ENCODE data around the gene HCRTR1. TPM values are rescaled to one million over a fixed set of nuclear protein-coding genes. Genes with fewer than 3 reads are reported as not detected.

Gene HCRTR1
- not detected for total RNA-seq
- polyA plus RNA-seq (ENCODE audit: insufficient read length in 6 of 6), result under 1 TPM in 4 of 6 donors, not detected in 2; 0.14 to 0.24 (median 0.17) TPM
- long read RNA-seq, donor 1, result 0 reads
- long read RNA-seq, donor 2, partial matches to known transcripts, result 87 of 87 reads
- long read RNA-seq, donor 2, other reads (novel, unspliced or antisense), result 0 of 87 reads
- long read RNA-seq, donor 3, result 0 reads
- long read RNA-seq, donor 4, partial matches to known transcripts, result 0 of 1 reads
- long read RNA-seq, donor 4, other reads (novel, unspliced or antisense), result 1 of 1 reads
- long read RNA-seq, donor 5, result 0 reads
- long read RNA-seq, donor 6, partial matches to known transcripts, result 14 of 43 reads
- long read RNA-seq, donor 6, other reads (novel, unspliced or antisense), result 29 of 43 reads
- long read RNA-seq, donor 7, partial matches to known transcripts, result 29 of 35 reads
- long read RNA-seq, donor 7, other reads (novel, unspliced or antisense), result 6 of 35 reads
- long read RNA-seq, donor 8, result 0 reads
- long read RNA-seq, donor 9, result 0 reads
- long read RNA-seq, donor 10, result 0 reads
- long read RNA-seq, donor 11, result 0 reads
- long read RNA-seq, donor 12, result 0 reads

- no peak within 1 kb of the TSS for H3K27ac ChIP-seq
- no peak for TF ChIP-seq CTCF (IDR thresholded peaks at IDR 0.05)
- peak within 1 kb of the TSS; percentile 30 to 31 for H3K4me3 ChIP-seq
- peaks cover 0 to 8% of the 10 kb centered on the region in 2 donors for H3K4me1 ChIP-seq
- ATAC-seq, result peak; percentile 56
- intact Hi-C loops (cut with DNase I), result no loop called here
- H3K27me3 ChIP-seq, result peaks cover 7 to 35% of the 10 kb centered on the region in 2 donors
- H3K9me3 ChIP-seq, result no peaks in the 10 kb centered on the region
- no peaks in the 10 kb centered on the region for H3K36me3 ChIP-seq
- peak in 1 of 4 donors; percentile 58 for DNase-seq
Observed at GRCh38 chr1:31617218-31617915, at the start of gene HCRTR1. HCRTR1 (plus strand) TSS chr1:31617689; CDS start chr1:31619193, 1,504 bp downstream.

- H3K9me3 ChIP-seq, result no peaks in the 10 kb centered on the region
- intact Hi-C loops (cut with DNase I), result no loop called here
- no peak overlapping the region for H3K4me3 ChIP-seq
- DNase-seq, result peak in 1 of 4 donors; percentile 40
- no peak overlapping the region for H3K27ac ChIP-seq
- no peaks in the 10 kb centered on the region for H3K27me3 ChIP-seq
- no peak for ATAC-seq
- TF ChIP-seq CTCF (IDR thresholded peaks at IDR 0.05), result no peak
- H3K4me1 ChIP-seq, result peaks cover 3 to 5% of the 10 kb centered on the region in 2 donors
- no peaks in the 10 kb centered on the region for H3K36me3 ChIP-seq
Observed at GRCh38 chr1:31567956-31568570, 49.4 kb upstream of the HCRTR1 start.

- intact Hi-C loops (cut with DNase I), result no loop called here
- DNase-seq (peak in 2 of 4 donors; percentile 70 to 79), ATAC-seq (peak; percentile 69)
- Histone ChIP-seq H3K27me3 (no peaks in the 10 kb centered on the region), H3K36me3 (no peaks in the 10 kb centered on the region), H3K27ac (no peak overlapping the region), H3K9me3 (no peaks in the 10 kb centered on the region), H3K4me1 (peaks cover 7 to 15% of the 10 kb centered on the region in 2 donors), H3K4me3 (no peak overlapping the region)
- no peak for TF ChIP-seq CTCF (IDR thresholded peaks at IDR 0.05)
Observed at GRCh38 chr1:31568895-31569595, 48.4 kb upstream of the HCRTR1 start.

- no peaks in the 10 kb centered on the region for H3K27me3 ChIP-seq
- H3K4me3 ChIP-seq, result no peak overlapping the region
- peaks cover 7 to 21% of the 10 kb centered on the region in 2 donors for H3K4me1 ChIP-seq
- no peaks in the 10 kb centered on the region for H3K36me3 ChIP-seq
- no peak overlapping the region for H3K27ac ChIP-seq
- no peak for TF ChIP-seq CTCF (IDR thresholded peaks at IDR 0.05)
- DNase-seq (no peak), ATAC-seq (no peak)
- H3K9me3 ChIP-seq, result no peaks in the 10 kb centered on the region
- intact Hi-C loops (cut with DNase I), result loop anchor here in 1 of 2 donors (10.0 kb wide), 1 partner anchor 215 kb away; no protein-coding TSS in a partner anchor
Observed at GRCh38 chr1:31569596-31570173, 47.8 kb upstream of the HCRTR1 start.
